Hippocampal formation (tissue), 2 donors: ENCODE data around the gene EIF3K.
A peak's percentile ranks its signal among the peaks of the same experiment; 100 is the strongest.
"Not testable (repeated sequence)": the region's sequence is repeated elsewhere in the genome, so short reads cannot be mapped to it uniquely, and the experiment has no call there.

ENCODE experiments used
- DNase-seq, 2 donors: peaks; one replicate each; lab custom pipeline; 2025; lab: John Stamatoyannopoulos, UW

The EIF3K gene

GRCh38 chr19:38617764-38618589 lies 1.0 kb upstream of the EIF3K start, which contains the start of gene MAP4K1:
Gene MAP4K1, minus strand, starts transcription at chr19:38617953. Its CDS starts 58 bp downstream, at chr19:38617895.
- DNase-seq = peak in 1 of 2 donors; percentile 11

GRCh38 chr19:38619361-38620174 lies 580 bp downstream of the EIF3K start:
- DNase-seq = no peak

DNA sequence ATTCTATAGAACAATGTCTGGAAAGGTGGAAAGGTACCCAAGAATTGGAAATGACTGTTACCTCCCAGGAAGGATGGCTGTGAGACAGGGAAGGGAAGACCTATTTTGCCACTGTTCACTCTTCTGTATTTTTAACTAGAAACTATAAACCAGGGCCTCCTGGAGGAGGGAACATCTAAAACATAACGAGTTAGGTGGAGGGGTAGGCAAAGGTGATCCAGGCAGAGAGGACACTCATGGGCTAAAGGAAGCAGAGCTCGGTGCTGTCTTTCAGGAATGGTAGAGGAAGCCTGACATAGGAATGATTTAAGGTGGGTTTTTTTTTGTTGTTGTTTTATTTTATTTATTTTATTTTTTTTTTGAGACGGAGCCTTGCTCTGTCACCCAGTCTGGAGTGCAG lies 5.8 kb downstream of the EIF3K start:
- DNase-seq = no peak

DNA sequence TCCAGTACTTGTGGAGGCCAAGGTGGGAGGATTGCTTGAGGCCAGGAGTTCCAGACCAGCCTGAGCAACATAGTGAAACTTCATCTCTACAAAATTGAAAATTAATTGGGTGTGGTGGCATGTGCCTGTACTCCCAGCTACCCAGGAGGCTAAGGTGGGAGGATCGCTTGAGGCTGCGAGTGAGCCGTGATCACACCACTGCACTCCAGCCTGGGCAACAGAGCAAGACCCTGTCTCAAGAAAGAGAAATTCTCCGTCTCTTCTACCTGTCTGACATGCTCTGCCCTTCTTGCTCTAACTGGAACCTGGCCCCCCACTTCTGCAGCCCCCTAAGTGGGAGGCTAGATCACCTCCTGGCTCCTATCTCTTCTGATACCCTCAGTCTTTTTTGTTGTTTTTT lies 7.4 kb downstream of the EIF3K start:
- no peak for DNase-seq

- DNase-seq = no peak
Observed at GRCh38 chr19:38629568-38629967, 10.6 kb downstream of the EIF3K start.

DNA sequence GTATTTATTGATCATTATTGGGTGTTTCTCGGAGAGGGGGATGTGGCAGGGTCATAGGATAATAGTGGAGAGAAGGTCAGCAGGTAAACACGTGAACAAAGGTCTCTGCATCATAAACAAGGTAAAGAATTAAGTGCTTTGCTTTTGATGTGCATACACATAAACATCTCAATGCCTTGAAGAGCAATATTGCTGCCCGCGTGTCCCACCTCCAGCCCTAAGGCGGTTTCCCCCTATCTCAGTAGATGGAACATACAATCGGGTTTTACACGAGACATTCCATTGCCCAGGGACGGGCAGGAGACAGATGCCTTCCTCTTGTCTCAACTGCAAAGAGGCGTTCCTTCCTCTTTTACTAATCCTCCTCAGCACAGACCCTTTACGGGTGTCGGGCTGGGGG lies 12.3 kb downstream of the EIF3K start:
- DNase-seq = not testable (repeated sequence)

GRCh38 chr19:38631811-38632475 lies 13.0 kb downstream of the EIF3K start:
- DNase-seq = not testable (repeated sequence)

DNA sequence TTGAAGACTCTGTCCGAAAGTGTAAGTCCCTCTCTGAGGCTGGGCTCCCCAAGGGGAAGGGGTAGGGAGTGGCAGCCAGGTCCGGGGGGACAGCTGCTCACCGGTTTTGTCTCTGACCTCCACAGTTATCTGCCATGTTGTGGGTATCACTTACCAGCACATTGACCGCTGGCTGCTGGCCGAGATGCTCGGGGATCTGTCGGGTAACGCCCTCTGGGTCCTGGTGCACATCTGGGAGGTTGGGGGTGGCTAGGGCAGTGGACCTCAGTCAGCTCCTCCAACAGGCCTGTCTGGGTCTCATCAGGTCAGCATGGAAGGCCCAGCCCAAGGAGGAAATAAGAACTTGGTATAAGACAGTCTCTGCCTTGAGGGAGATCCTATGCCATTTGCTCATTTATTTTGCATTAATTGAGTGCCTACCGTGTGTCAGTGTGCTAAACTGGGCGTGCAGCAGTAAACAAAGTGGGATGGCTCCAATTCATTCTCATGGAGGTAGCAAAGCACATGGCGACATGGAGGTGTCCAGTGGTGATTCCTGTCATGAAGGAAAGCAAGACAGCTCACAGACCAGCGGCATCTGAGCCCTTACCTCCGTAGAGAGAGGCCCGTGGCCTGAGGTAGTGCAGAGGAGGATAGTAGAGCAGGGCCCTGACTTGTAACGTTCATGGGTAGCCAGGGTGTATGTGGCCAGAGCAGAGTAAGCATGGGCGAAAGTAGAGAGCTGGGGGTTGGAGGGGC lies 13.7 kb downstream of the EIF3K start:
- no peak for DNase-seq

DNA sequence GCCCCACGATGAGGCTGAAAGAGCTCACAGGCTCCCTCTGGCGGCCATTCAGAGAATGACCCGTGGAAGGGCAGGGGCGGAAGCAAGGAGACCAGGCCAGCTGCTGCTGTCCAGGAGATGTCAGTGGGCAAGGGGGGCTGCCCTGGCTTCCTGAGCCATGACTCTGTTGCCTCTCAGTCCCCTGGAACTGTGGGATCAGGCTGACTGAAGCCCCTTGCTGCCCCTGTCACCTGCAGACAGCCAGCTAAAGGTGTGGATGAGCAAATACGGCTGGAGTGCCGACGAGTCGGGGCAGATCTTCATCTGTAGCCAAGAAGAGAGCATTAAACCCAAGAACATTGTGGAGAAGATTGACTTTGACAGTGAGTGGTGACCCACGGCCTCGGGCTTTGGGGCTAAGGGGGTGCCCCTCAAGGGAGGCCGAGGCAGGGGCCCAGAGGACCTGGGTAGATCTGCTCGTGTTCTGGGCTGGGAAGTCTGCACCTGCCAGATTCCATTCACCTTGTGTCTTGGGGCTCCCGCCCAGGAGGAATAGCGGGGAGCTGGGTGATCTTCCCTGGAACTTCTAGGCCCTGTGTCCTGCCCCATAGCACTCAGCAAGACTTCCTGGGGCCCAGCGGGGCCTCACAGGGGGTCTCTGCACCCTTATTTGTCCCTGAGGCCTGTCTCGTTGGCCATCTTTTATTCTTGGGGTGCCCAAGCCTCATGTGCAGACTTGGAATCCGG lies 15.9 kb downstream of the EIF3K start:
- DNase-seq = peak; percentile 16 to 54

GRCh38 chr19:38635483-38636399 lies 16.8 kb downstream of the EIF3K start:
- no peak for DNase-seq

DNA sequence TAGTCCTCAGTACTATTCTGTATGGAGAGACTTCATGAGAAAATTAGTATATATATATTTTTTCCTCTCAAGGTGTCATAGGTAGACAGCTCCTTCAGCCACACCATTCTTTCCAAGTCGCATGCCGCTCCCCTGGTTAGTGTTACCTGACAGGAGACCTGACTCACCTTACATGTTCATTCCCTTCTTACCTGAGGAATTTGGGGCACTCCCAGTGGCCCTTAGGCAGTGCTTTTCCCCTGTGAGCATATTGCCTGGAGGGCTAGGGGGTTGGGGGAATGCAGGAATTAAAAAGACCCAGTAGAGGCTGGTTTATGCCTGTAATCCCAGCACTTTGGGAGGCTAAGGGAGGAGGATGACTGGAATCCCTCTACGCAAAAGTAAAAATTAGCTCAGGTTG lies 19.5 kb downstream of the EIF3K start:
- no peak for DNase-seq

DNA sequence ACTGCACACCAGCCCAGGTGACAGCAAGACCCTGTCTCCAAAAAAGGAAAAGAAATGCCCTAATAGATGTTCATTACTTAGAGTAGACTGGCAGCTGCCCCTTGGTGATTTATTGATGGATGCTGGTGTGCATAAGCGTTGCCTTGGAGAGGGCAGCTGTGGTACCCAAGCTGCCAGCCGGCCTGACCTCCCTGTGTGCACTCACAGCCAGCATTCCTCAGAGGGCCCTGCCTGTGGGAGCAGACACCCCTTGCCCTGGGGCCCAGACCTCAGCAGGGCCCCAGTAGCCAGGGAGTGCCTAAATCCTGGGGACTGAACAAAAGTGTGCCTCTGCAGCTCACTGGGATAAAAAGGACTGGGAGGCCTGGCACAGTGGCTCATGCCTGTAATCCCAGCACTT lies 20.7 kb downstream of the EIF3K start:
- no peak for DNase-seq

DNA sequence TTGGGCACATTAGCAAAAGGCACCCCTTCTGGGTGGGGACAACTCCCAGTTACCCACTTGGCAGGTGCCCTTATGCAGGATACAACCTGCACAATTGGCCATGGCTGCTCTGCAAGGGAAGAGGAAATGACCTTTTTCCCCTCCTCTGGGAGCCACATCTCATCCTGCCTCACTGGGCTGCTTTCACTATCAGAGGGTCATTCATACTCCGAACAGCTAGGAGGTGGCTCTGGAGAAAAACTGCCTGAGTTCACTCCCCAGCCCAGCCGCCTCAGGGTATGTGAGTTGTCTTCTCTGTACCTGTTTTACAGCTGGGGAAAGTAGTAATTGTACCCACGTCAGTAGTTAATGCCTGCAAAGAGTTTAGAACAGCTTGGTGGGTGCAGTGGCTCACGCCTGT lies 21.4 kb downstream of the EIF3K start:
- DNase-seq = no peak

GRCh38 chr19:38642176-38642575 lies 23.2 kb downstream of the EIF3K start:
- no peak for DNase-seq

- DNase-seq = no peak
Observed at GRCh38 chr19:38644719-38645118, 25.7 kb downstream of the EIF3K start.

DNA sequence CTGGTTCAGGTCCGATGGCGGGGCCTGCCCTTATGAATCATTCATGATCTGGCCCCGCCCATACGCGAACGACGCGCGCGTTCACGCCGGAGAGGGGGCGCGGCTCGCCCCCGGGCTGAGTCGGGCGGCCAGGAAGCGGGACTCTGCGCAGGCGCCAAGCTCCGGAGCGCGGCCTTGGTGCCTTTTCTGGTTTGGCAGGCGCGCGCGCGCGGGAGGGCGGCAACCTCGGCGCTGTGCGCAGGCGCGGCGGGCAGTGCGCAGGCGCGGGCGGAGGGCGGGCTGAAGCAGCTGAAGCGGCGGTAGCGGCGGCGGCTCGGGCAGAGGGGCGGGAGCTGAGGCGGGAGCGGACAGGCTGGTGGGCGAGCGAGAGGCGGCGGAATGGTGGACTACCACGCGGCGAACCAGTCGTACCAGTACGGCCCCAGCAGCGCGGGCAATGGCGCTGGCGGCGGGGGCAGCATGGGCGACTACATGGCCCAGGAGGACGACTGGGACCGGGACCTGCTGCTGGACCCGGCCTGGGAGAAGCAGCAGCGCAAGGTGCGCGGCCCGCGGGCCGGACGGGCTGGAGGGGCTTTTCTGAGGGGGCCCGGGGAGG lies 28.5 kb downstream of the EIF3K start, which contains the start of gene ACTN4:
ACTN4 (plus strand) TSS at position 282 of the 598 bp plus-strand sequence; CDS start at position 379, 97 bp downstream.
- peak; percentile 92 to 98 for DNase-seq

GRCh38 chr19:38647966-38648768 lies 29.2 kb downstream of the EIF3K start:
- no peak for DNase-seq

GRCh38 chr19:38648769-38649304 lies 29.8 kb downstream of the EIF3K start:
- DNase-seq = no peak
